ENCODE measurements around the gene NIPSNAP2. TPM values are rescaled to one million over a fixed set of nuclear protein-coding genes. Genes with fewer than 3 reads are reported as not detected.
A peak's percentile ranks its signal among the peaks of the same experiment; 100 is the strongest.

NIPSNAP2 gene
- total and polyA plus RNA-seq, 8 donors: 35.6 to 133 (median 60.2) TPM

GRCh38 chr7:55977831-55978230 lies 13.4 kb downstream of the NIPSNAP2 start:
- intact Hi-C loops (cut with DNase I; ENCODE audit: low total_unique reads): no loop called here
- no peaks in the 10 kb centered on the region for H3K9me3 ChIP-seq
- H3K36me3 ChIP-seq: peaks cover 23 to 50% (median 48%) of the 10 kb centered on the region in 4 donors
- no peaks in the 10 kb centered on the region for H3K27me3 ChIP-seq
- no peak overlapping the region for H3K27ac ChIP-seq
- TF ChIP-seq POLR2A (IDR thresholded peaks at IDR 0.05) (no peak), POLR2AphosphoS5 (IDR thresholded peaks at IDR 0.05) (no peak), EP300 (IDR thresholded peaks at IDR 0.05) (no peak), CTCF (IDR thresholded peaks at IDR 0.05) (no peak)
- DNase-seq: peak; percentile 37 to 77
- WGBS, 5 donors: 22 to 44% (median 35%) methylated on average over 4 of the region's 4 CpGs
- H3K4me3 ChIP-seq: no peak overlapping the region
- H3K4me1 ChIP-seq: peaks cover 0 to 17% (median 9%) of the 10 kb centered on the region in 4 donors

GRCh38 chr7:55980266-55980665 lies 15.9 kb downstream of the NIPSNAP2 start:
- Histone ChIP-seq H3K4me1 (peaks cover 0 to 17% (median 9%) of the 10 kb centered on the region in 4 donors), H3K4me3 (no peak overlapping the region), H3K27me3 (no peaks in the 10 kb centered on the region), H3K9me3 (no peaks in the 10 kb centered on the region), H3K36me3 (peaks cover 47 to 75% (median 72%) of the 10 kb centered on the region in 4 donors), H3K27ac (no peak overlapping the region)
- 84 to 90% (median 86%) methylated on average over 3 of the region's 3 CpGs for WGBS, 5 donors
- DNase-seq: no peak
- TF ChIP-seq POLR2A (IDR thresholded peaks at IDR 0.05) (no peak), EP300 (IDR thresholded peaks at IDR 0.05) (no peak), POLR2AphosphoS5 (IDR thresholded peaks at IDR 0.05) (no peak), CTCF (IDR thresholded peaks at IDR 0.05) (no peak)
- intact Hi-C loops (cut with DNase I; ENCODE audit: low total_unique reads): no loop called here

- 85 to 93% (median 92%) methylated on average over 3 of the region's 3 CpGs for WGBS, 5 donors
- DNase-seq: no peak
- Histone ChIP-seq H3K36me3 (peaks cover 55 to 100% (median 99%) of the 10 kb centered on the region in 4 donors), H3K4me1 (peaks cover 0 to 2% (median 0%) of the 10 kb centered on the region in 4 donors), H3K9me3 (no peaks in the 10 kb centered on the region), H3K27ac (no peak overlapping the region), H3K4me3 (no peak overlapping the region), H3K27me3 (no peaks in the 10 kb centered on the region)
- intact Hi-C loops (cut with DNase I; ENCODE audit: low total_unique reads): no loop called here
- no peak for TF ChIP-seq EP300 (IDR thresholded peaks at IDR 0.05)
- no peak for TF ChIP-seq POLR2A (IDR thresholded peaks at IDR 0.05)
- TF ChIP-seq CTCF (IDR thresholded peaks at IDR 0.05): no peak
- TF ChIP-seq POLR2AphosphoS5 (IDR thresholded peaks at IDR 0.05): no peak
These were observed 19.2 kb downstream of the NIPSNAP2 start for GRCh38 chr7:55983537-55983936.

- no peak for TF ChIP-seq EP300 (IDR thresholded peaks at IDR 0.05)
- TF ChIP-seq POLR2AphosphoS5 (IDR thresholded peaks at IDR 0.05): no peak
These were observed 28.0 kb downstream of the NIPSNAP2 start for GRCh38 chr7:55992346-55992745.

GRCh38 chr7:55996856-55997500 lies 32.6 kb downstream of the NIPSNAP2 start:
- intact Hi-C loops (cut with DNase I; ENCODE audit: low total_unique reads): no loop called here
- TF ChIP-seq EP300 (IDR thresholded peaks at IDR 0.05) (no peak), POLR2A (IDR thresholded peaks at IDR 0.05) (no peak), CTCF (IDR thresholded peaks at IDR 0.05) (no peak), POLR2AphosphoS5 (IDR thresholded peaks at IDR 0.05) (no peak)
- H3K36me3 ChIP-seq: peaks cover 10 to 88% (median 83%) of the 10 kb centered on the region in 4 donors

More at GRCh38 chr7:55992346-55992745, 28.0 kb downstream of the NIPSNAP2 start:
- DNase-seq: no peak
- H3K9me3 ChIP-seq: no peaks in the 10 kb centered on the region
- no peaks in the 10 kb centered on the region for H3K27me3 ChIP-seq
- WGBS, 5 donors: 76 to 98% (median 97%) methylated on average over 3 of the region's 3 CpGs
- intact Hi-C loops (cut with DNase I; ENCODE audit: low total_unique reads): no loop called here
- no peak overlapping the region for H3K27ac ChIP-seq
- H3K36me3 ChIP-seq: peaks cover 16 to 98% (median 96%) of the 10 kb centered on the region in 4 donors
- H3K4me3 ChIP-seq: no peak overlapping the region
- H3K4me1 ChIP-seq: no peaks in the 10 kb centered on the region

More at GRCh38 chr7:55996856-55997500, 32.6 kb downstream of the NIPSNAP2 start:
- no peak overlapping the region for H3K27ac ChIP-seq
- no peak for DNase-seq
- no peaks in the 10 kb centered on the region for H3K27me3 ChIP-seq
- 84 to 90% (median 87%) methylated on average over 8 of the region's 8 CpGs for WGBS, 5 donors
- H3K4me3 ChIP-seq: no peak overlapping the region
- H3K4me1 ChIP-seq: peaks cover 0 to 12% (median 3%) of the 10 kb centered on the region in 4 donors
- H3K9me3 ChIP-seq: no peaks in the 10 kb centered on the region

Measured in stomach (tissue), 9 donors.